LNCAP (cell line): ENCODE results near the gene RBMS1.

Experiments
- TF ChIP-seq, protein P1 (sequence below): fragments of 450-650 bp; IDR thresholded peaks from 2 replicates; pipeline ENCODE4 v1.5.1; 2017; ENCODE audit warnings: mild to moderate bottlenecking

The RBMS1 gene

DNA sequence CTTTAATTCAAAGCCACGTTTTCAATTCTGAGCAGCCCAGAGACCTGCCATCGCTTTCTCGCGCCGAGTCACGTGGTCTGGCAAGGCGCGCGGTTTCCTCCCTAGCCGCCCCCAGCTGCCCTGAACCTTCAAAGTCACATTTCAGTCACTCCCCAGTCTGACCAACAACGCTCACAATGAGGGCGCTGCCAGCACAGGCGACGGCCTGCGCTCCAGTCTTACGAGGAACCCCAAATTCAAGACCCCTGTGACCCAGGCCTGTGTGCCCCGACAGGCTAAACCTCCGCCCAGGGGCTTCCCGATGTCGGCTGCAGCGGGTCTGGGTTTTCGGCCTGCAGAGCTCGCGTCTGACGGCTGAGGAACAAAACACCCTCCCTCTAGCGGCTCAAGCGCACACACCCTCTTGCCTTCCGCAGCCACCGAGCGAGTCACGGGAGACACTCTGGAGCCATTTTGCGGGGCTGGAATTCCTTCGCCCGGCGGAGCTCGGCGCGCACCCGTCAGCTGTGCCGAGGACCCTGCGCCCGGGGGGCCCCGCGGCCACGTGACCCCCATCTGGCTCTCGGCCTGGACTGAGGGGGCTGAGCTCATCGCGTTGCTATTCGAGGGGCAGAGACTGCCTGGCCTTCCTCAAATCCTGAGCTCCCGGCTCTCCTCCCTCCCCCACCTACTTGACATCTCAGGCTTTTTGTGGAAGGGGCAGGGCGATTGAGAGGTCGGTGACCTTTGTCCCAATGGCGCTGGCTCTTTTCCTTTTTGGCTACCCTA, 223.6 kb downstream of the RBMS1 start:
- TF ChIP-seq, protein P1, sequence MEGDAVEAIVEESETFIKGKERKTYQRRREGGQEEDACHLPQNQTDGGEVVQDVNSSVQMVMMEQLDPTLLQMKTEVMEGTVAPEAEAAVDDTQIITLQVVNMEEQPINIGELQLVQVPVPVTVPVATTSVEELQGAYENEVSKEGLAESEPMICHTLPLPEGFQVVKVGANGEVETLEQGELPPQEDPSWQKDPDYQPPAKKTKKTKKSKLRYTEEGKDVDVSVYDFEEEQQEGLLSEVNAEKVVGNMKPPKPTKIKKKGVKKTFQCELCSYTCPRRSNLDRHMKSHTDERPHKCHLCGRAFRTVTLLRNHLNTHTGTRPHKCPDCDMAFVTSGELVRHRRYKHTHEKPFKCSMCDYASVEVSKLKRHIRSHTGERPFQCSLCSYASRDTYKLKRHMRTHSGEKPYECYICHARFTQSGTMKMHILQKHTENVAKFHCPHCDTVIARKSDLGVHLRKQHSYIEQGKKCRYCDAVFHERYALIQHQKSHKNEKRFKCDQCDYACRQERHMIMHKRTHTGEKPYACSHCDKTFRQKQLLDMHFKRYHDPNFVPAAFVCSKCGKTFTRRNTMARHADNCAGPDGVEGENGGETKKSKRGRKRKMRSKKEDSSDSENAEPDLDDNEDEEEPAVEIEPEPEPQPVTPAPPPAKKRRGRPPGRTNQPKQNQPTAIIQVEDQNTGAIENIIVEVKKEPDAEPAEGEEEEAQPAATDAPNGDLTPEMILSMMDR, result no peak

DNA sequence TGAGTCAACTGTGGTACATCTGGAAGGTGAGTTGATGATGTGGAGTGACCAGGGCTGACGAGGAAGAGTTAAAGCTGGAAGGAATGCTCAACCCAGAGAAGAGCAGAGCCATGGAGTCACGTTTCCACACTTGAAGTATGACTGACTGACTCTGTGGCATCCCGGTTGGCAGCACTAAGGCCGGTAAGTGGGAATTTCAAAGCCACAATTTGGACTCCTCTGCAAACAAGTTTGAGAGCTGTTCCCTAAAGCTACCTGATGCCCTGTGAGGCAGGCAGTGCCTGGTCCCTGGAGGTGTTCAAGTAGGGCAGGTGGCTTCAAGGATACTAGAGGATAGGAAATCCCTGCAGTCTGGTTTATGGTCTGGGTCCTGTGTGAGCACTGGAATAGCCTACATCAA, 224.2 kb downstream of the RBMS1 start:
- TF ChIP-seq, protein P1, result no peak

DNA sequence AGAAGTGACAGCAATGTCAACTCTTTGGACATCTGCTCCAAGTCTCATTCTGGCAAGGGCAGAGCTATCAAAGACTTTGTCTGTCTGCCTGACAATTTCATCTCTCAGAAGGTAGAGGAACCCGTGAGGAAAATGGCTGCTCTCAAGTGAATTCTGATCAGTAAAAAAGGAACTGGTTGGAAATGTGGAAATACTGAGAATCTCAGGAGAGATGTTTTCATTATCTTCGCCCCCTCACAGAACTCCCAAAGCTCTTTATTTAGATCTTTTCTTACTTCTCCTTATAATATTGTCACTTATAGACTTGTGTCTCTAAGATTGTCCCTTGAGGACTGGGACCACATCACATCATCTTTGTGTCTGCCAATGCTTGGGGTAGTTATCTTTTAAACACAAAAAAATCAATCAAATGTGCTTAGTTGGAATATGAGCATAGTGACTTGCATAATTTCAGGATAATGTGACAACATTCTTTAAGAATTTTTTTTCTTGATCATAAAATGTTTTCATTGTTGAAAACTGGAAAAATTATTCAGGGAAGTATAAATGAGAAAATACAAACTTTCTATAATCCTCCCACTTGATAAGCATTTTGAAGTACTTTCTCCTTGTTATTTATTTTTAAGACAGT, 225.3 kb downstream of the RBMS1 start:
- TF ChIP-seq, protein P1, result no peak

DNA sequence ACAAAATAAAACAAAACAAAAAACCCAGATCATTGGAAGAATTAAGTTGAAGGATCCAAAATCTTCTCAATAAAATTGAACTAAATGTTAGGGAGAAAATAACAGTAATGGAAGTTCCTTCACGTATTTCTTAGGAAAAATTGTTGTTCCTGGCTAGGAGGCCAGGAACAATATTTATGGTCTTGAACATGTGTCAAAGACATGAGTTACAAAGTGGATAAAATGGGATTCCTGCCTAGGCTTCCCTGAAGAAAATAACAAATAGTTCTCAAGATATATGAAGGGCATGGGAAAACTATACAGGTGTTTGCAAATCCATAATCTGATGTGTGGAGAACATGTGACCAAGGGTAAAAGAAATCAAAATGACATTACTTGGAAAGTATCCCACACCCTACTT, 225.9 kb downstream of the RBMS1 start:
- TF ChIP-seq, protein P1, result no peak

DNA sequence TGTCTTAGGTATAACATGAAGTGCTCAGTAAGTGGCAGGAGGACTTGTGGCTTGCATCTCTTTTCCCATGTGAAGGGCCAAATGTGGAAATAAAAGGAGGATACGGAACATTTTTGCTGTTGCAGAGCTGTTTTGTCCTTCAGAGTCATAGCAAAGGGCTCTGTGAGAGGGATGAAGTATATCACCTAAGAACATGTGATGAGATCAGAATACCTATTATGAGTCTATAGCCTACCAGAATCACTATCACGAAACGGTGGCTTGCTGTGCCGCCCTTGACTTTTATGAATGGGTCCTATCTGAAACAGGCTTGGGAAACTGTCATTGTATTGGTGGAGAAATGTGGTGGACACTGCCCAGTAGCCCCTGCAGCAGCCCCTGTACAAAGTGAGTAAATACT, 226.6 kb downstream of the RBMS1 start:
- TF ChIP-seq, protein P1, result no peak

DNA sequence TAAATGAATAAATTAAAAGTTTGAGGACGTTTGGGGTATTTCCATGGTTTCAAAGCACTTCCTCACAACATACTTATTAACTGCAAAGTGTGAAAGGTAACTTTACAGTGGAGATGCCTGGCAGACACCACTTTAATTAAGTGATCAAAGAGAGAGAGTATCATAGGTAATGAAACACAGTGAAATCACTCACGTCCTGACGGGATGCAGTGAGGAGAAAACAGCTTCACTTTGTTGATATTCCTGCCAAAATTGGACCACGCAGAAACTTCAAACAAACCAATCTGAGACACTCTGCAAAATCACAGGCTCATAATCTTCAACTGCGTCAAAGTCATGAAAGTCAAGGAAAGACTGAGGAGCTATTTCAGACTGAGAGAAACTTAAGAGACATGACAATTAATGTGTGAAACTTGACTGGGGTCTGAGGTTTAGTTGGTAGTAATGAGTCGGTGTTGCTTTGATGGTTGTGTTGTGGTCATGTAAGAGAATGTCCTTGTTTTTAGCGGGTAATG, 227.5 kb downstream of the RBMS1 start:
- TF ChIP-seq, protein P1, result no peak

DNA sequence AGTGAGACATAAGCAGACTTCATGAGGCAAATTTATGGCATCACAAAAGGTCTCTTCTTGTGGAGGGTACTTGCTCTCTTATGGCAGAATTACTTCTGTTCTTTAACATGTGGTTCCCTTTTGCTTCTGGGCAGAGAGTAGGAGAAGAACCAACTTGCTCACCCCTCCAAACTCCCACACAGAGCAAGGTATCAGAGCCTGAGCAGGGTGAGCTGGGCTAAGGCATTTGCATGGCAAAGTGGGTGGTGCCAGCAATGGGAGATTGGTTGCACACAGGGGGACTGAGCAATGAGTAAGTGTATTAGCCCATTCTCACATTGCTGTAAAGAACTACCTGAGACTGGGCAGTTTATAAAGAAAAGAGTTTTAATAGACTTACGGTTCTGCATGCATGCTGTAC, 229.3 kb downstream of the RBMS1 start:
- TF ChIP-seq, protein P1, result no peak
